ACC112 (cell line): Measurements from ENCODE around the gene SFXN4.

Experiments used
- H2AFZ ChIP-seq: fragments of 200-600 bp; sonication (generic); one replicate; pipeline ENCODE4 v1.6.0; 2017; ENCODE audit warnings: antibody characterized with exemption, low read length; ENCODE audit not compliant: unreplicated experiment
- H3K27ac ChIP-seq: fragments of 200-600 bp; sonication (generic); 2 replicates; pipeline ENCODE4 v1.5.1; 2014; ENCODE audit warnings: low read depth, mild to moderate bottlenecking, antibody characterized with exemption, low read length, moderate library complexity
- H3K27me3 ChIP-seq: fragments of 200-600 bp; sonication (generic); 2 replicates; pipeline ENCODE4 v1.6.1; 2014; ENCODE audit warnings: mild to moderate bottlenecking, antibody characterized with exemption, low read length, moderate library complexity, mixed read lengths; ENCODE audit not compliant: insufficient read depth
- H3K36me3 ChIP-seq: fragments of 200-600 bp; sonication (generic); 2 replicates; pipeline ENCODE4 v1.6.1; 2016; ENCODE audit warnings: mild to moderate bottlenecking, antibody characterized with exemption, low read length, moderate library complexity, mixed read lengths; ENCODE audit not compliant: insufficient read depth
- H3K4me1 ChIP-seq: fragments of 200-600 bp; sonication (generic); one replicate; pipeline ENCODE4 v1.6.1; 2016; ENCODE audit warnings: low read length, mixed read lengths; ENCODE audit not compliant: insufficient read depth, unreplicated experiment, control insufficient read depth
- H3K4me3 ChIP-seq: fragments of 200-600 bp; sonication (generic); 2 replicates; pipeline ENCODE4 v1.5.1; 2014; ENCODE audit warnings: mild to moderate bottlenecking, low read depth, low read length
- H3K79me2 ChIP-seq: fragments of 200-600 bp; sonication (generic); one replicate; pipeline ENCODE4 v1.6.0; 2016; ENCODE audit warnings: low read length; ENCODE audit not compliant: control insufficient read depth, unreplicated experiment, insufficient read depth

The SFXN4 gene

GRCh38 chr10:119206603-119207365, 41.3 kb upstream of the SFXN4 start:
- peak overlapping the region; percentile 88 for H2AFZ ChIP-seq
- no peaks in the 10 kb centered on the region for H3K36me3 ChIP-seq
- H3K4me1 ChIP-seq, result peaks cover 37% of the 10 kb centered on the region
- H3K79me2 ChIP-seq, result peaks cover 32% of the 10 kb centered on the region
- peak overlapping the region; percentile 95 for H3K4me3 ChIP-seq
- no peaks in the 10 kb centered on the region for H3K27me3 ChIP-seq
- H3K27ac ChIP-seq, result peak overlapping the region; percentile 81

DNA sequence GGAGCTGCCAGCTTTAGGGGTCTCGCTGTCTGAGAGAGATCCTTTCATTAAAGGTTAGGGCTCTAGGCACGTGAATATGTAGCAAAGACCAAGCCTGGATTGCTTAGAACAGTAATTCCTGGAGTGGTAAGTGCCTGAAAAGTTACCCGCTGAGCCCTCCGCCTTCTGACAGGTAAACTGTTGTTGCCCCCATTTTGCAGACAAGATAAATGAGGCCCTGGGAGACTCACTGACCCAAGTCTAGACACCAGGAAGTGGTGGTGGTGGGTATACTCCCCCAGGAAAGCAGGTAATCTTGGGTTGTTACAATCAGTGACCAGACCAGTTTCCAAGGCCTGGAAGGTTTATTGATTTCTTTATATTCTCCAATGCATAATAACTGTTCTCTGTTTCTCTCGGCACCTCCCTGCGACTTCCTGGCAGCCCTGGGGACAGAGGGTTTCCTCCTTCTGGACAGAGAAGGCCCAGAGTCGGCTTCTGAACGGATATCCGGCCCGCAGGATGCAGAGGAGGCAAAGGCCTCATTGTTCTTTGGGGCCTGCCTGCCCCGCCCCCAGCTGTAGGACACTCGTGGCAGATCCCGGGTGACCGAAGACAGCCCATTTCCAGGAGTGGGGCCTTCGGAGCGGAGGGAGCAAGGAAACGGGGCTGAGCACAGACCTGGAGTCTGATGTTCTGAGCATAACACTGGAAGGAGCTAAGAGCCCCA, 40.5 kb upstream of the SFXN4 start:
- H3K4me3 ChIP-seq, result peak overlapping the region; percentile 95
- peak overlapping the region; percentile 81; the same call in 1 of the 2 replicates for H3K27ac ChIP-seq
- peak overlapping the region; percentile 88 for H2AFZ ChIP-seq
- H3K27me3 ChIP-seq, result no peaks in the 10 kb centered on the region
- H3K4me1 ChIP-seq, result peaks cover 29% of the 10 kb centered on the region
- H3K79me2 ChIP-seq, result peaks cover 25% of the 10 kb centered on the region
- H3K36me3 ChIP-seq, result no peaks in the 10 kb centered on the region

- no peak overlapping the region for H3K4me3 ChIP-seq
- H3K27ac ChIP-seq, result no peak overlapping the region
- no peaks in the 10 kb centered on the region for H3K27me3 ChIP-seq
- no peak overlapping the region for H2AFZ ChIP-seq
- H3K36me3 ChIP-seq, result no peaks in the 10 kb centered on the region
- H3K4me1 ChIP-seq, result peaks cover 19% of the 10 kb centered on the region
- no peaks in the 10 kb centered on the region for H3K79me2 ChIP-seq
Measured at GRCh38 chr10:119203006-119203405, 37.5 kb upstream of the SFXN4 start.

- Histone ChIP-seq H2AFZ (no peak overlapping the region), H3K4me1 (peaks cover 24% of the 10 kb centered on the region), H3K4me3 (no peak overlapping the region), H3K27me3 (no peaks in the 10 kb centered on the region), H3K36me3 (no peaks in the 10 kb centered on the region), H3K27ac (no peak overlapping the region), H3K79me2 (no peaks in the 10 kb centered on the region)
Measured at GRCh38 chr10:119201233-119201632, 35.7 kb upstream of the SFXN4 start.

DNA sequence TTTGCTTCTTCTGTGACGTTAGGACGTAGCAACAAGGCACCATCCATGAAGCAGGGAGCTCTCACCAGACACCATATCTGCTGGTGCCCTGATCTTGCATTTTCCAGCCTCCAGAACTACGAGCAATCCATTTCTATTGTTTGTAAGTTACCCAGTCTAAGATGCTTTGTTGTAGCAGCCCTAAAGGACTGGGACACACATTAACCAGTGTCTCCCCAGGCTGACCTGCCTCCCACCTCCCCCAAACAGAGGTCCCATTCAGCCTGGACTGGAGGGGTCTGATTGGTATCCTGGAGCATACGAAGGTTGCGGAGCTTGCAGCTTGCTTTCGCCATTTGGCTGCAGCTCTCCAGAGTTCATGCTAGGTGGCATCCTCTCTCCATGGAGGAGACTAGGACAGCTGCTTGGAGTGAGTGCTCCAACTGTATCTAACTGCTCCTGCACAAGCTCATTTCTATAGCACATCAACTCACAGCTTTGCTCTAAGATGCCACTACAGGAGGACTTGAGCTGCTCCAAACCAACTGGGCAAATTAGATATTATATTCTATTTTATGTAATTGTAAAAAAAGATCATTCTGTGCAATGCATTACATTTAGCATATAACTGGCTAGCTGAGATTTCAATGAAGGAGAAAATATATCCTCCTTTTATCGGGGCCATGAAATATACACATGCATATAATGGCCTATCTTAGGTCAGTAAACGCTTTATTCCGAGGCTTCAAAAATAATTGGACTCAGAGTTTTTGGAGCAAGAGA, 33.9 kb upstream of the SFXN4 start:
- no peaks in the 10 kb centered on the region for H3K79me2 ChIP-seq
- no peak overlapping the region for H2AFZ ChIP-seq
- no peaks in the 10 kb centered on the region for H3K27me3 ChIP-seq
- H3K36me3 ChIP-seq, result no peaks in the 10 kb centered on the region
- H3K27ac ChIP-seq, result no peak overlapping the region
- H3K4me1 ChIP-seq, result peaks cover 20% of the 10 kb centered on the region
- no peak overlapping the region for H3K4me3 ChIP-seq

DNA sequence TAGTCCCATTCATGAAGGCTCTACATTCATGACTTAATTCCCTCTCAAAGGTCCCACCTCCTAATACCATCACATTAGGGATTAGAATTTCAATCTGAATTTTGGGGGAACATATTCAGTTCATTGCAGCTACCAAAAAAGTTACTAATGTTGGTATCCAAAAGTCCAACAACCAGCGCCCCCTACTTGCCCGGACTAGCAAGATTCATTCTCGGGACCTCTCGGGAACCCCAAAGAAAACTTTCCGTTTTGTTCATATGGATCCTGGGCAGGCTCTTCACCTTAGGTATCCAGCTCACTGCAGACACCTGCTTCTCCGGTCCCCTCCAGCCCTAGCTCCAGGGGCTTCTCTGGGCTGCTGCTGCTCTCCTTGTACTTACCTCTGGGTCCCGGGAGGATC, 32.9 kb upstream of the SFXN4 start:
- Histone ChIP-seq H3K4me1 (peaks cover 17% of the 10 kb centered on the region), H3K79me2 (no peaks in the 10 kb centered on the region), H3K27me3 (no peaks in the 10 kb centered on the region), H3K27ac (no peak overlapping the region), H3K4me3 (no peak overlapping the region), H3K36me3 (no peaks in the 10 kb centered on the region), H2AFZ (no peak overlapping the region)

DNA sequence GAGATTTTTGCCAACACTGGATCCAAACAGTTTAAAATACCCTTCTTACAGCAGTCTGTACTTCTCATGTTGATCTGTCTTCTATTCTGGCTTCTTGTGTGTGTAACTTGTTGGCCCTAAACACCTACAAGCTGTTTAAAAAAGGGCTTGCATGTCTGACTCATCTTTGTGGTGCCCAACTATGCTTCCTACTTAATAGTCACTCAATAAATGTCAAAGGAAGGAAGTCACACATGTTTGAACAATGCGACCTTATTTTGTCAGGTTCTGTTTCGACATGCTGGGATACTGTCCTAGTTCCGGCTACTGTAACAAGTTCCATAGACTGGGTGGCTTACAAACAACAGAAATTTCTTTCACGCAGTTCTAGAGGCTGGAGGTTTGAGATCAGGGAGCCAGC, 32.4 kb upstream of the SFXN4 start:
- Histone ChIP-seq H2AFZ (no peak overlapping the region), H3K4me3 (no peak overlapping the region), H3K27me3 (no peaks in the 10 kb centered on the region), H3K27ac (no peak overlapping the region), H3K79me2 (no peaks in the 10 kb centered on the region), H3K36me3 (no peaks in the 10 kb centered on the region), H3K4me1 (peaks cover 12% of the 10 kb centered on the region)

- no peak overlapping the region for H3K27ac ChIP-seq
- no peak overlapping the region for H3K4me3 ChIP-seq
- H2AFZ ChIP-seq, result no peak overlapping the region
- no peaks in the 10 kb centered on the region for H3K27me3 ChIP-seq
- H3K36me3 ChIP-seq, result no peaks in the 10 kb centered on the region
- H3K79me2 ChIP-seq, result no peaks in the 10 kb centered on the region
- peaks cover 18% of the 10 kb centered on the region for H3K4me1 ChIP-seq
Measured at GRCh38 chr10:119191881-119192280, 26.4 kb upstream of the SFXN4 start.

- H3K79me2 ChIP-seq, result no peaks in the 10 kb centered on the region
- peak overlapping the region; percentile 47 for H3K27ac ChIP-seq
- no peaks in the 10 kb centered on the region for H3K27me3 ChIP-seq
- no peak overlapping the region for H3K4me3 ChIP-seq
- no peaks in the 10 kb centered on the region for H3K36me3 ChIP-seq
- no peak overlapping the region for H2AFZ ChIP-seq
- peaks cover 18% of the 10 kb centered on the region for H3K4me1 ChIP-seq
Measured at GRCh38 chr10:119190954-119191785, 25.7 kb upstream of the SFXN4 start.

GRCh38 chr10:119190353-119190752, 24.8 kb upstream of the SFXN4 start:
- peak overlapping the region; percentile 69 for H3K27ac ChIP-seq
- no peak overlapping the region for H3K4me3 ChIP-seq
- H3K4me1 ChIP-seq, result peaks cover 18% of the 10 kb centered on the region
- no peaks in the 10 kb centered on the region for H3K36me3 ChIP-seq
- no peaks in the 10 kb centered on the region for H3K27me3 ChIP-seq
- no peaks in the 10 kb centered on the region for H3K79me2 ChIP-seq
- H2AFZ ChIP-seq, result no peak overlapping the region
